Measurements from ENCODE around the gene WLS.

GRCh38 chr1:68103011-68103545 is 129.2 kb downstream of the WLS start:
- no peak for TF ChIP-seq GATA3 (IDR thresholded peaks at IDR 0.05; ENCODE audit: low read depth, low read length)
- no peak for TF ChIP-seq GATA2 (IDR thresholded peaks at IDR 0.05; ENCODE audit: low read depth, low read length)
